Endodermal cell (in vitro differentiated cells): ENCODE data around the gene UBE2G2. TPM values are rescaled to one million over a fixed set of nuclear protein-coding genes. Genes with fewer than 3 reads are reported as not detected.

Source experiments
- DNase-seq: peaks from one replicate; pipeline ENCODE4 v3.0.0-alpha.2; 2017
- H3K27ac ChIP-seq: 2 replicates; pipeline ENCODE4 v1.5.1; 2013; ENCODE audit warnings: mild to moderate bottlenecking, low read depth, low read length, moderate library complexity
- H3K27me3 ChIP-seq: 2 replicates; pipeline ENCODE4 v1.6.1; 2013; ENCODE audit warnings: mild to moderate bottlenecking, low read length, moderate library complexity; ENCODE audit not compliant: insufficient read depth, control insufficient read depth, poor library complexity, severe bottlenecking
- H3K36me3 ChIP-seq: 2 replicates; pipeline ENCODE4 v1.7.0; 2013; ENCODE audit warnings: mild to moderate bottlenecking, low read length, moderate library complexity; ENCODE audit not compliant: control insufficient read depth, insufficient read depth
- H3K4me1 ChIP-seq: one replicate; pipeline ENCODE4 v1.7.0; 2013; ENCODE audit warnings: low read length; ENCODE audit not compliant: control insufficient read depth, insufficient read depth
- H3K4me3 ChIP-seq: 2 replicates; pipeline ENCODE4 v1.5.1; 2013; ENCODE audit warnings: mild to moderate bottlenecking, low read length, moderate library complexity
- H3K9ac ChIP-seq: 2 replicates; pipeline ENCODE4 v1.6.1; 2013; ENCODE audit warnings: mild to moderate bottlenecking, low read length, moderate library complexity; ENCODE audit not compliant: poor library complexity, severe bottlenecking; ENCODE audit errors: extremely low read depth
- H3K9me3 ChIP-seq: 2 replicates; pipeline ENCODE4 v1.6.1; 2013; ENCODE audit warnings: mild to moderate bottlenecking, low read length, moderate library complexity; ENCODE audit not compliant: control insufficient read depth
- H3K27ac Mint-ChIP-seq: 2 replicates; pipeline ENCODE4 v1.8.0; 2020; ENCODE audit warnings: mixed read lengths
- H3K27me3 Mint-ChIP-seq: 2 replicates; pipeline ENCODE4 v1.8.0; 2021; ENCODE audit warnings: mild to moderate bottlenecking, mixed read lengths; ENCODE audit not compliant: insufficient read depth
- H3K36me3 Mint-ChIP-seq: 2 replicates; pipeline ENCODE4 v1.8.0; 2020; ENCODE audit warnings: low read depth, mixed read lengths
- H3K4me1 Mint-ChIP-seq: 2 replicates; pipeline ENCODE4 v1.8.0; 2020; ENCODE audit warnings: mixed read lengths
- H3K4me3 Mint-ChIP-seq: 2 replicates; pipeline ENCODE4 v1.8.0; 2020; ENCODE audit warnings: mild to moderate bottlenecking, moderate library complexity, mixed read lengths
- H3K9me3 Mint-ChIP-seq: 2 replicates; pipeline ENCODE4 v1.8.0; 2020; ENCODE audit warnings: mild to moderate bottlenecking, mixed read lengths
- WGBS, 2 experiments: methylation state at CpG; one replicate each; pipeline versions ENCODE4 v1.1.5 to v1.1.7; 2013; ENCODE audit warnings: missing lambda C conversion rate in 2 of 2, mixed read lengths in 1 of 2; ENCODE audit not compliant: insufficient coverage in 1 of 2, insufficient read length in 1 of 2; 5-methylcytosine and 5-hydroxymethylcytosine counted together
- total RNA-seq, 2 donors: library from RNA; stranded (reverse); fragmentation: NEBNext Ultra II Directional in 1 of 2; extraction: Animal tissue kit (Norgen Biotek cat#: 25700) in 1 of 2; gene quantifications; 2 replicates in 1 of 2; 3 replicates in 1 of 2; pipeline ENCODE4 v1.2.1, GENCODE V29; 2021
- TF ChIP-seq, protein P1 (sequence below): fragments of 200-600 bp; sonication (generic); conservative IDR thresholded peaks from 2 replicates; pipeline ENCODE4 v1.5.0; 2021; ENCODE audit warnings: antibody characterized with exemption, mild to moderate bottlenecking

The UBE2G2 gene
- total RNA-seq, 2 donors from 2014 or later, result 84.0 to 84.8 TPM

DNA sequence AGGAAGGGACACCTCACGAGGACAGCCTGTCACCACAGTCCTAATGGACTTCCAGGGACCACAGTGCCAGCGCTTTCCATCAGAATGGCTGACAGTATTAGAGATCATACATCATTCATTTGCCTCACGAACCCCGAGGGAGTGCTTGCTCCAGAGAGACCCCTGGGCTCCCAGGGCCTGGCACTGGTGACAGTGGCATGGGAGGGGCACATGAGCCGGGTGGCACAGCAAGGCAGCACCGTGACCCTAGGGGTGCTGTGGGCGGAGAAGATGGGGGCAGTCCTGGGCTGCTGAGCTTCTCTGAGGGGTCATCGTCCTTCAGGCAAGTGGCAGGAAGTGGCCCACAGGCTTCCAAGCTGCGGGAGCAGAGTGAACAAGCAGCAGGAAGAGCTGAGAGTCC lies 73.9 kb downstream of the UBE2G2 start:
- H3K27ac ChIP-seq, result no peak overlapping the region
- no peaks in the 10 kb centered on the region for H3K9me3 Mint-ChIP-seq
- 90% methylated on average over 3 to 9 of the region's 9 CpGs for WGBS, 2 experiments
- no peak overlapping the region for H3K9ac ChIP-seq
- peaks cover 28% of the 10 kb centered on the region for H3K27me3 Mint-ChIP-seq
- H3K36me3 Mint-ChIP-seq, result no peaks in the 10 kb centered on the region
- no peak overlapping the region for H3K27ac Mint-ChIP-seq
- H3K4me1 ChIP-seq, result no peaks in the 10 kb centered on the region
- H3K4me3 Mint-ChIP-seq, result no peak overlapping the region
- no peak for DNase-seq
- H3K4me1 Mint-ChIP-seq, result peaks cover 18% of the 10 kb centered on the region
- no peaks in the 10 kb centered on the region for H3K9me3 ChIP-seq
- TF ChIP-seq, protein P1, sequence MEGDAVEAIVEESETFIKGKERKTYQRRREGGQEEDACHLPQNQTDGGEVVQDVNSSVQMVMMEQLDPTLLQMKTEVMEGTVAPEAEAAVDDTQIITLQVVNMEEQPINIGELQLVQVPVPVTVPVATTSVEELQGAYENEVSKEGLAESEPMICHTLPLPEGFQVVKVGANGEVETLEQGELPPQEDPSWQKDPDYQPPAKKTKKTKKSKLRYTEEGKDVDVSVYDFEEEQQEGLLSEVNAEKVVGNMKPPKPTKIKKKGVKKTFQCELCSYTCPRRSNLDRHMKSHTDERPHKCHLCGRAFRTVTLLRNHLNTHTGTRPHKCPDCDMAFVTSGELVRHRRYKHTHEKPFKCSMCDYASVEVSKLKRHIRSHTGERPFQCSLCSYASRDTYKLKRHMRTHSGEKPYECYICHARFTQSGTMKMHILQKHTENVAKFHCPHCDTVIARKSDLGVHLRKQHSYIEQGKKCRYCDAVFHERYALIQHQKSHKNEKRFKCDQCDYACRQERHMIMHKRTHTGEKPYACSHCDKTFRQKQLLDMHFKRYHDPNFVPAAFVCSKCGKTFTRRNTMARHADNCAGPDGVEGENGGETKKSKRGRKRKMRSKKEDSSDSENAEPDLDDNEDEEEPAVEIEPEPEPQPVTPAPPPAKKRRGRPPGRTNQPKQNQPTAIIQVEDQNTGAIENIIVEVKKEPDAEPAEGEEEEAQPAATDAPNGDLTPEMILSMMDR, result no peak
- H3K36me3 ChIP-seq, result no peaks in the 10 kb centered on the region
- H3K4me3 ChIP-seq, result no peak overlapping the region
- H3K27me3 ChIP-seq, result peaks cover 8% of the 10 kb centered on the region

DNA sequence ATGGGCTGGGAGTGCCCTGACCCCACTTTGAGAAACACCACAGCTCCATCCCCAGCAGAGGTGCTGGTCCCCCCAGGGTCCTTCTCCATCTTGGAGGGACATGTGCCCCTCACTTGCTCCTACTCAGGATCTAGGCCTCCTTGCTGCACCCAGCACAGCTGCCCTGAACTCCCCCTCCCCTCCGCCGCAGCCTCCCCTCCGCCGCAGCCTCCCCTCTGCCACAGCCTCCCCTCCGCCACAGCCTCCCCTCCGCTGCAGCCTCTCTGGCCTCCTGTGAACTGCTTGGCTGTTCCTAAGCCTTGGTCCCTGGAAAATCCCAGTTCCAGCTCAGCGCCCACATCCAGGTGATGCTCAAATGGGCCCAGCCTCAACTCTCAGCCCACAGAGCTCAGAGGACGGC lies 74.3 kb downstream of the UBE2G2 start:
- DNase-seq, result no peak
- H3K27ac ChIP-seq, result no peak overlapping the region
- Mint-ChIP-seq H3K9me3 (no peaks in the 10 kb centered on the region), H3K4me3 (no peak overlapping the region), H3K27me3 (peaks cover 32% of the 10 kb centered on the region), H3K27ac (no peak overlapping the region), H3K36me3 (no peaks in the 10 kb centered on the region), H3K4me1 (peaks cover 21% of the 10 kb centered on the region)
- no peaks in the 10 kb centered on the region for H3K36me3 ChIP-seq
- no peaks in the 10 kb centered on the region for H3K9me3 ChIP-seq
- TF ChIP-seq, protein P1, result no peak
- H3K4me1 ChIP-seq, result no peaks in the 10 kb centered on the region
- 91 to 100% methylated on average over 2 to 8 of the region's 8 CpGs for WGBS, 2 experiments
- no peak overlapping the region for H3K4me3 ChIP-seq
- H3K9ac ChIP-seq, result no peak overlapping the region
- peaks cover 8% of the 10 kb centered on the region for H3K27me3 ChIP-seq

DNA sequence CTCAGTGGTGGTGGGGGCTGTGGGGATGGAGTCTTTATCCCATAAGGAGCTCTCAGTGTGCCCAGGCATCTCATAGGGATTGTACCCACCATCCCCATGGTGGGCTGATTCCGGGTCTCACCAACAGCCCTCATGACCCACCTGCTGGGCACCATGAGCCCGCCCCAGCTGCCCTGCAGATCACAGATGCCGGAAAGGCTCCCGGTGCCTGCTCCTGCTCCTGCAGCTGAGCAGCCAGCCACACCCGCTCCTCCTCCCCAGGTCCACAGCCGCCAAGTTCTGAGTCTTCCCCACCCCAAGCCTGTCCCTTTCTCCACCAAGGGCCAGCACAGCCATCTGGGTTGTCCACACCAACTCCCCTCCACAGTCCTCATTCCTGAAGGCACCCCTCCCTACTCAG lies 74.8 kb downstream of the UBE2G2 start:
- H3K27me3 ChIP-seq, result peaks cover 8% of the 10 kb centered on the region
- Mint-ChIP-seq H3K4me3 (no peak overlapping the region), H3K27me3 (peaks cover 32% of the 10 kb centered on the region), H3K36me3 (no peaks in the 10 kb centered on the region), H3K9me3 (no peaks in the 10 kb centered on the region), H3K4me1 (peaks cover 21% of the 10 kb centered on the region), H3K27ac (no peak overlapping the region)
- WGBS, 2 experiments, result 83 to 87% methylated on average over 1 to 6 of the region's 6 CpGs
- no peak overlapping the region for H3K27ac ChIP-seq
- TF ChIP-seq, protein P1, result no peak
- H3K4me3 ChIP-seq, result no peak overlapping the region
- no peaks in the 10 kb centered on the region for H3K9me3 ChIP-seq
- H3K36me3 ChIP-seq, result no peaks in the 10 kb centered on the region
- H3K9ac ChIP-seq, result no peak overlapping the region
- DNase-seq, result no peak
- no peaks in the 10 kb centered on the region for H3K4me1 ChIP-seq
